Tibial artery (tissue), 4 donors: ENCODE data around the gene ERCC6L2.

Experiments used
- DNase-seq, 2 donors: peaks; one replicate each; pipeline ENCODE4 v3.0.0-alpha.2; 2019
- H3K27ac ChIP-seq, 2 donors: fragments of 200-600 bp; sonication (generic) in 1 of 2; 1 replicate in 1 of 2; 2 replicates in 1 of 2; pipeline ENCODE4 v1.5.1; 2018 to 2019; ENCODE audit warnings: mild to moderate bottlenecking in 1 of 2
- H3K27me3 ChIP-seq, 2 donors: fragments of 200-600 bp; sonication (generic) in 1 of 2; one replicate each; pipeline versions ENCODE4 v1.5.1 to v1.6.0; 2016 to 2019
- H3K36me3 ChIP-seq, 3 donors: fragments of 200-600 bp; sonication (generic) in 2 of 3; one replicate each; pipeline ENCODE4 v1.5.1; 2016 to 2019; ENCODE audit warnings: mild to moderate bottlenecking in 2 of 3
- H3K4me1 ChIP-seq, 4 donors: fragments of 200-600 bp; sonication (generic) in 2 of 4; 1 replicate in 3 of 4; 2 replicates in 1 of 4; pipeline ENCODE4 v1.5.1; 2016 to 2019
- H3K4me3 ChIP-seq, 2 donors: fragments of 200-600 bp; sonication (generic) in 1 of 2; 1 replicate in 1 of 2; 2 replicates in 1 of 2; pipeline ENCODE4 v1.5.1; 2018 to 2019; ENCODE audit warnings: mild to moderate bottlenecking in 2 of 2
- H3K9me3 ChIP-seq, 3 donors: fragments of 200-600 bp; sonication (generic) in 1 of 3; one replicate each; pipeline ENCODE4 v1.5.1; 2016 to 2019
- intact Hi-C: fragments of 100-400 bp; cut with DNase I; formaldehyde crosslinking; loops from one replicate; pipeline ENCODE4 v1.15.0; 2023; ENCODE audit warnings: low total_unique reads
- TF ChIP-seq, protein P1 (sequence below), 2 experiments: fragments of 200-600 bp in 1 of 2; fragments of 450-650 bp in 1 of 2; IDR thresholded peaks; one replicate each; pipeline ENCODE4 v1.5.1; 2017 to 2019; ENCODE audit warnings: antibody characterized with exemption in 2 of 2, mild to moderate bottlenecking in 1 of 2, moderate library complexity in 1 of 2

The ERCC6L2 gene

DNA sequence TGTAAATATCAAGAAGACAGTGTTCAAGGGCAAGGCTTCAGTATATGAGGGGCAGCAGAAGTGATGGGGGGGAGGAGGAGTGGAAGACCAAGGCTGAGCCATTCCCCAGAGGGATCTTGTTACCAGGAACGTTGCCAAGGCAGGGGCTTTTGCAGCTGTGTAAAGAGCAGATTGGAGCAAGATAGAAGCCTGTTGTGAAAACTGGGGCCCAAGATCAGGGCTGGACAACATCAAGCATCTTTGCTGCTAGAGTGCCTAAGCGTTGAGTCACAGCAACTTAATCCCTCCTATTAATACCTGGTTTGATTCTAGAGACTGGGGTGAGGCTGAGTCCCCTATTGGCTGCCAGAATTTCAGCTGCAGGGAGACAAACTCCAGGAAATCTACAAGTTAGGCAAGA is 18.4 kb upstream of the ERCC6L2 start:
- Histone ChIP-seq H3K27ac (no peak overlapping the region), H3K4me1 (peaks cover 0 to 9% (median 0%) of the 10 kb centered on the region in 4 donors), H3K27me3 (no peaks in the 10 kb centered on the region), H3K9me3 (peaks cover 0 to 3% (median 0%) of the 10 kb centered on the region in 3 donors), H3K4me3 (no peak overlapping the region), H3K36me3 (no peaks in the 10 kb centered on the region)
- DNase-seq, result no peak
- TF ChIP-seq, protein P1, sequence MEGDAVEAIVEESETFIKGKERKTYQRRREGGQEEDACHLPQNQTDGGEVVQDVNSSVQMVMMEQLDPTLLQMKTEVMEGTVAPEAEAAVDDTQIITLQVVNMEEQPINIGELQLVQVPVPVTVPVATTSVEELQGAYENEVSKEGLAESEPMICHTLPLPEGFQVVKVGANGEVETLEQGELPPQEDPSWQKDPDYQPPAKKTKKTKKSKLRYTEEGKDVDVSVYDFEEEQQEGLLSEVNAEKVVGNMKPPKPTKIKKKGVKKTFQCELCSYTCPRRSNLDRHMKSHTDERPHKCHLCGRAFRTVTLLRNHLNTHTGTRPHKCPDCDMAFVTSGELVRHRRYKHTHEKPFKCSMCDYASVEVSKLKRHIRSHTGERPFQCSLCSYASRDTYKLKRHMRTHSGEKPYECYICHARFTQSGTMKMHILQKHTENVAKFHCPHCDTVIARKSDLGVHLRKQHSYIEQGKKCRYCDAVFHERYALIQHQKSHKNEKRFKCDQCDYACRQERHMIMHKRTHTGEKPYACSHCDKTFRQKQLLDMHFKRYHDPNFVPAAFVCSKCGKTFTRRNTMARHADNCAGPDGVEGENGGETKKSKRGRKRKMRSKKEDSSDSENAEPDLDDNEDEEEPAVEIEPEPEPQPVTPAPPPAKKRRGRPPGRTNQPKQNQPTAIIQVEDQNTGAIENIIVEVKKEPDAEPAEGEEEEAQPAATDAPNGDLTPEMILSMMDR (IDR thresholded peaks at IDR 0.05), result no peak
- intact Hi-C loops, result no loop called here

DNA sequence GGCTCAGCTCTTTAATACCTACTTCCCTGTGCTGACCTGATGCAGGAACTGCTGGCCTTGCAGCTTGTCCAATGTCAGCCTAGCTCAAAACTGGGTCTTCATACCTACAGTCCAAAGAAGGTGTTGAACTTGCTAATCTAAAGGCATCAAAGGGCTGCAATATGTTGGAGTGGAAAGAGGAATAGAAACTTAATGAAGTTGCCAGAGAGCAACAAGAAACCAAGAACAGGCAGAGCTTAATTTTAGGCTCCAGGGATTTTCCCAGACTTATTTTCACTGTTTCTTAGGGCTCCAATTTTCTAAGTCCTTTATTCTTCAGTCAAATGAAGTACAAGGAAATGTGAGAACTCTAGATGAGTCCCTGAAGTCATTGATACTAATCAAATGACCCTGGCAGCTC is 17.6 kb upstream of the ERCC6L2 start:
- no peak overlapping the region for H3K4me3 ChIP-seq

DNA sequence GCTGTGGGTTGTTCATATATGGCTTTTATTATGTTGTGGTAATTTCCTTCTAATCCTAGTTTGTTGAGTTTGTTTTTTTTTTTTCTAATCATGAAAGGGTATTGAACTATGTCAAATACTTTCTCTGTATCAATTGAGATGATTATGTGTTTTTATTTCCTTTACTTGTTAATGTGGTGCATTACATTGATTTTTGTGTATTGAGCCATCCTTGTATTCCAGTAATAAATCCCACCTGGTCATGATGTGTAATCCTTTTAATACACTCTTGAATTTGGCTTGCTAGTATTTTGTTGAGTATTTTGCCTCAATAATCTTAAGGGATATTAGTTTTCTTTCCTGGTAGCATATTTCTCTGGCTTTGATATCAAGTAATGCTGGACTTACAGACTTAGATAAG is 13.1 kb upstream of the ERCC6L2 start:
- Histone ChIP-seq H3K4me1 (no peaks in the 10 kb centered on the region), H3K9me3 (peaks cover 0 to 11% (median 0%) of the 10 kb centered on the region in 3 donors), H3K36me3 (no peaks in the 10 kb centered on the region), H3K27me3 (no peaks in the 10 kb centered on the region), H3K27ac (no peak overlapping the region), H3K4me3 (no peak overlapping the region)
- DNase-seq, result no peak
- intact Hi-C loops, result no loop called here
- TF ChIP-seq, protein P1 (IDR thresholded peaks at IDR 0.05), result no peak

More for the DNA sequence above, 17.6 kb upstream of the ERCC6L2 start:
- H3K4me1 ChIP-seq, result peaks cover 0 to 9% (median 0%) of the 10 kb centered on the region in 4 donors
- TF ChIP-seq, protein P1 (IDR thresholded peaks at IDR 0.05), result no peak
- intact Hi-C loops, result no loop called here
- no peaks in the 10 kb centered on the region for H3K36me3 ChIP-seq
- peaks cover 0 to 11% (median 0%) of the 10 kb centered on the region in 3 donors for H3K9me3 ChIP-seq
- no peaks in the 10 kb centered on the region for H3K27me3 ChIP-seq
- no peak overlapping the region for H3K27ac ChIP-seq
- DNase-seq, result no peak

DNA sequence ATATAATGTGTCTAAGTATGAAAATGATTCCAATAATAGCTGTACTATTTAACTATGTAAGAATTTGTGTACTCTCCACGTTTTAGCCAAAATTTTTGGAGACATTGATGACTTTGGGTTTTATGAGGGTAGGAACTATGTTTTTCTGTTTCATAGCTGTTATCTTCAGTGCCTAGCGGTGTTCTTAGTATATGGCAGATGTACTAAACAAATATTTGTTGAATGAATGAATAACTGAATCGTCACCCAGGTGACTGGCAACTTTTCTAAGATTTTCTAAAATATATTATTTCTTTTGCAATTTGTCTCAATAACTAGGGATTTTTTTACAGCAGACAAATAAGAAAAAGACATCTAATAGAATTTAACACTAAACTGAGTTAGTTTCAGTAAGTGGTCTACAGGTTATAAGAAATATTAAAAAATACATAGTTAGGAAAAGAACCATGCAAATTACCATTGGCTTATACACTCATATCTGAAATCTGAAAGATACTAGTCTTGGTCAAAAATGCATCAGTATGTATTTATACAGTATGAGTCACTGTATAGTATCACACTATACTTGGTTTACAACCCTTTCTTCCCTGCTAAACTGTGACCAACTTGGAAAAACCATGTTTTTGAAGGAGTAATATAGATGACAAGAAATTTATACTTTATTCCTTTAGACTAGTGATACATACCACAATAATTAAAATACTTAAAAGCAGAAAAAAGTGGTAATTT is 10.5 kb upstream of the ERCC6L2 start:
- TF ChIP-seq, protein P1 (IDR thresholded peaks at IDR 0.05), result no peak
- Histone ChIP-seq H3K4me3 (no peak overlapping the region), H3K9me3 (peaks cover 0 to 11% (median 0%) of the 10 kb centered on the region in 3 donors), H3K27ac (no peak overlapping the region), H3K4me1 (no peaks in the 10 kb centered on the region), H3K27me3 (no peaks in the 10 kb centered on the region), H3K36me3 (no peaks in the 10 kb centered on the region)
- DNase-seq, result no peak
- intact Hi-C loops, result no loop called here

DNA sequence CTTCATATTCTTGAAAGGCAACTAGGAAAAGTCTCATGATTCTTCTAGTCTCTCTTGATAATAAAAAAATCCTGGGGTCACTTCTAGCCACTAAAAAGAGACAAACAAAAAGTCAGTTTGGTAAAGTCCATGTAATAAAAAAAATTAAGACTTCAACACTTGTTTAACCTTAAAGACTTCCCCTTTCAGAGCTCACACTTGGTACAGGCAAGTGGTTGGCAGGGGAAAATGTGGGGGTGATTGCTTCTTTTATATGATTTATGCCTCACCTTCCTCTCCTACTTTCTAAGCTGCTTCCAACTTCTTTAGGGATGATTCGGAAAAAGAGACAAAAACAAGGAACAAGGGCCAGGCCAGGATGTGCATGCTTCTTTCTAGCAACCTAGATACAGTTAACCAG is 5.1 kb upstream of the ERCC6L2 start:
- Histone ChIP-seq H3K27me3 (no peaks in the 10 kb centered on the region), H3K9me3 (no peaks in the 10 kb centered on the region), H3K36me3 (peaks cover 0 to 17% (median 0%) of the 10 kb centered on the region in 3 donors), H3K4me1 (peaks cover 0 to 14% (median 10%) of the 10 kb centered on the region in 4 donors), H3K4me3 (no peak overlapping the region), H3K27ac (no peak overlapping the region)
- DNase-seq, result no peak
- TF ChIP-seq, protein P1 (IDR thresholded peaks at IDR 0.05), result no peak
- intact Hi-C loops, result loop anchor here (10.0 kb wide), 1 partner anchor 344 kb away; no protein-coding TSS in a partner anchor
